ENCODE measurements around the gene WDR70. TPM values are rescaled to one million over a fixed set of nuclear protein-coding genes. Genes with fewer than 3 reads are reported as not detected.
"Not testable (repeated sequence)": the region's sequence is repeated elsewhere in the genome, so short reads cannot be mapped to it uniquely, and the experiment has no call there.

Gene WDR70
- total RNA-seq, 2 donors from 2014 or later: 34.2 to 36.1 TPM

DNA sequence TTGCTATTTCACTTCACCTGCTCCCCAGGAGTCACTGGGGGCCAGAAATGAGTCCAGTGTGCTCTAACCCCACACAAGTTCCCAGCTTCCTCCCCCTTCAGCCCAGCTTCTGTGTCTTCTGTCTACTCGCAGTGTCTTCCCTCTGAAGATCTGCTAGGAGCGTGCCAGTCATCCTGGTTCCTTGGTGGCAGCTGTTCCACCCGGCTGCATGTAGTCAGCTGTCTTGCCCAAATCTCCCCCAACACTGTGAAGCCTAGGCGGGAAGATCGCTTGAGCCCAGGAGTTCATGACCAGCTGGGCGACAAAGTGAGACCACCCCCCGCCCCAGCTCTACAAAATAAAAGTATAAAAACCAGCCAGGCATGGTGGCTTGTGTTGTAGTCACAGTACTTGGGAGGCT lies 306.7 kb downstream of the WDR70 start:
- no peak overlapping the region for H3K9ac ChIP-seq (ENCODE audit: extremely low read depth, low read length, poor library complexity, severe bottlenecking)
- DNase-seq: no peak
- no peaks in the 10 kb centered on the region for H3K4me1 ChIP-seq (ENCODE audit: control insufficient read depth, insufficient read depth, low read length)
- Mint-ChIP-seq H3K9me3 (peaks cover 34% of the 10 kb centered on the region), H3K27ac (no peak overlapping the region), H3K27me3 (ENCODE audit: insufficient read depth) (no peaks in the 10 kb centered on the region), H3K4me3 (no peak overlapping the region), H3K36me3 (ENCODE audit: low read depth) (peaks cover 14% of the 10 kb centered on the region), H3K4me1 (no peaks in the 10 kb centered on the region)
- no peak overlapping the region for H3K27ac ChIP-seq (ENCODE audit: low read depth, low read length)
- WGBS, 2 experiments (ENCODE audit: insufficient coverage in 1 of 2, insufficient read length in 1 of 2): 82 to 95% methylated on average over 4 to 7 of the region's 7 CpGs
- TF ChIP-seq CTCF (conservative IDR thresholded peaks at IDR 0.05): no peak
- H3K4me3 ChIP-seq (ENCODE audit: low read length): no peak overlapping the region
- no peaks in the 10 kb centered on the region for H3K36me3 ChIP-seq (ENCODE audit: control insufficient read depth, insufficient read depth, low read length)
- peaks cover 5% of the 10 kb centered on the region for H3K9me3 ChIP-seq (ENCODE audit: control insufficient read depth, low read length)
- no peaks in the 10 kb centered on the region for H3K27me3 ChIP-seq (ENCODE audit: control insufficient read depth, insufficient read depth, low read length, poor library complexity, severe bottlenecking)

DNA sequence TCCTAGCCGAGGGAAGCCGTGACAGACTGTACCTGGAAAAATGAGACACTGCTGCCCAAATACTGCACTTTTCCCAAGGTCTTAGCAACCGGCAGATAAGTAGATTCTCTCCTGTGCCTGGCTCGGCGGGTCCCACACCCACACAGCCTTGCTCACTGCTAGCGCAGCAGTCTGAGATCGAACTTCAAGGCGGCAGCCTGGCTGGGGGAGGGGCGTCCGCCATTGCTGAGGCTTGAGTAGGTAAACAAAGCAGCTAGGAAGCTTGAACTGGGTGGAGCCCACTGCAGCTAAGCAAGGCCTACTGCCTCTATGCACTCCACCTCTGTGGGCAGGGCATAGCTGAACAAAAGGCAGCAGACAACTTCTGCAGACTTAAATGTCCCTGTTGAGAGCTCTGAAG lies 309.8 kb downstream of the WDR70 start:
- H3K4me3 ChIP-seq (ENCODE audit: low read length); H3K36me3 Mint-ChIP-seq (ENCODE audit: low read depth); H3K4me1 ChIP-seq (ENCODE audit: control insufficient read depth, insufficient read depth, low read length); H3K27me3 Mint-ChIP-seq (ENCODE audit: insufficient read depth); H3K27ac ChIP-seq (ENCODE audit: low read depth, low read length); H3K4me1 Mint-ChIP-seq; H3K27me3 ChIP-seq (ENCODE audit: control insufficient read depth, insufficient read depth, low read length, poor library complexity, severe bottlenecking); H3K9me3 ChIP-seq (ENCODE audit: control insufficient read depth, low read length); H3K36me3 ChIP-seq (ENCODE audit: control insufficient read depth, insufficient read depth, low read length); H3K4me3 Mint-ChIP-seq; H3K9ac ChIP-seq (ENCODE audit: extremely low read depth, low read length, poor library complexity, severe bottlenecking); H3K27ac Mint-ChIP-seq; DNase-seq: not testable (repeated sequence)
- peaks cover 30% of the 10 kb centered on the region for H3K9me3 Mint-ChIP-seq
- WGBS, 2 experiments (ENCODE audit: insufficient coverage in 1 of 2, insufficient read length in 1 of 2): 79 to 80% methylated on average over 6 to 10 of the region's 10 CpGs

DNA sequence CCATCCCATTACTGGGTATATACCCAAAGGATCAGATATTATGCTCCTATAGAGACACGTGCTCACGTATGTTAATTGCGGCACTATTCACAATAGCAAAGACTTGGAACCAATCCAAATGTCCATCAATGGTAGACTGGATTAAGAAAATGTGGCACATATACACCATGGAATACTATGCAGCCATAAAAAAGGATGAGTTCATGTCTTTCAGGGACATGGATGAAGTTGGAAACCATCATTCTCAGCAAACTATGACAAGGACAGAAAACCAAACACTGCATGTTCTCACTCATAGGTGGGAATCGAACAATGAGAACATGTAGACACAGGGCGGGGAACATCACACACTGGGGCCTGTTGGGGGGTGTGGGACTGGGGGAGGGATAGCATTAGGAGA lies 315.2 kb downstream of the WDR70 start:
- H3K27me3 ChIP-seq (ENCODE audit: control insufficient read depth, insufficient read depth, low read length, poor library complexity, severe bottlenecking); H3K36me3 ChIP-seq (ENCODE audit: control insufficient read depth, insufficient read depth, low read length); H3K4me3 ChIP-seq (ENCODE audit: low read length); H3K9ac ChIP-seq (ENCODE audit: extremely low read depth, low read length, poor library complexity, severe bottlenecking); H3K27ac Mint-ChIP-seq; H3K27ac ChIP-seq (ENCODE audit: low read depth, low read length); H3K27me3 Mint-ChIP-seq (ENCODE audit: insufficient read depth); H3K9me3 ChIP-seq (ENCODE audit: control insufficient read depth, low read length); H3K4me3 Mint-ChIP-seq; H3K4me1 Mint-ChIP-seq; H3K4me1 ChIP-seq (ENCODE audit: control insufficient read depth, insufficient read depth, low read length); H3K36me3 Mint-ChIP-seq (ENCODE audit: low read depth); DNase-seq: not testable (repeated sequence)
- H3K9me3 Mint-ChIP-seq: peaks cover 37% of the 10 kb centered on the region
- 97 to 100% methylated on average over 3 to 5 of the region's 5 CpGs for WGBS, 2 experiments (ENCODE audit: insufficient coverage in 1 of 2, insufficient read length in 1 of 2)

GRCh38 chr5:37694867-37695266 lies 315.7 kb downstream of the WDR70 start:
- no peaks in the 10 kb centered on the region for H3K27me3 Mint-ChIP-seq (ENCODE audit: insufficient read depth)
- H3K36me3 ChIP-seq (ENCODE audit: control insufficient read depth, insufficient read depth, low read length): no peaks in the 10 kb centered on the region
- H3K9me3 Mint-ChIP-seq: peaks cover 37% of the 10 kb centered on the region
- H3K4me1 ChIP-seq (ENCODE audit: control insufficient read depth, insufficient read depth, low read length): no peaks in the 10 kb centered on the region
- H3K27me3 ChIP-seq (ENCODE audit: control insufficient read depth, insufficient read depth, low read length, poor library complexity, severe bottlenecking): no peaks in the 10 kb centered on the region
- H3K27ac Mint-ChIP-seq: no peak overlapping the region
- no peak for DNase-seq
- H3K4me1 Mint-ChIP-seq: no peaks in the 10 kb centered on the region
- no peak for TF ChIP-seq CTCF (conservative IDR thresholded peaks at IDR 0.05)
- peaks cover 3% of the 10 kb centered on the region for H3K36me3 Mint-ChIP-seq (ENCODE audit: low read depth)
- no peak overlapping the region for H3K4me3 Mint-ChIP-seq
- H3K27ac ChIP-seq (ENCODE audit: low read depth, low read length): no peak overlapping the region
- no peak overlapping the region for H3K4me3 ChIP-seq (ENCODE audit: low read length)
- no peak overlapping the region for H3K9ac ChIP-seq (ENCODE audit: extremely low read depth, low read length, poor library complexity, severe bottlenecking)
- peaks cover 6% of the 10 kb centered on the region for H3K9me3 ChIP-seq (ENCODE audit: control insufficient read depth, low read length)
